GM10266 (cell line): ENCODE data around the gene CREB3L2.
A peak's percentile ranks its signal among the peaks of the same experiment; 100 is the strongest.

Experiments
- DNase-seq: peaks from one replicate; pipeline ENCODE4 v3.0.0; 2012; ENCODE audit errors: extremely low spot score
- TF ChIP-seq, protein P1 (sequence below): IDR thresholded peaks from 2 replicates; pipeline ENCODE4 v1.5.1; 2012; ENCODE audit warnings: mild to moderate bottlenecking, low read depth; ENCODE audit not compliant: control insufficient read depth, insufficient read depth; ENCODE audit errors: missing control alignments

The CREB3L2 gene

GRCh38 chr7:137962491-137962874, 39.4 kb downstream of the CREB3L2 start:
- TF ChIP-seq, protein P1, sequence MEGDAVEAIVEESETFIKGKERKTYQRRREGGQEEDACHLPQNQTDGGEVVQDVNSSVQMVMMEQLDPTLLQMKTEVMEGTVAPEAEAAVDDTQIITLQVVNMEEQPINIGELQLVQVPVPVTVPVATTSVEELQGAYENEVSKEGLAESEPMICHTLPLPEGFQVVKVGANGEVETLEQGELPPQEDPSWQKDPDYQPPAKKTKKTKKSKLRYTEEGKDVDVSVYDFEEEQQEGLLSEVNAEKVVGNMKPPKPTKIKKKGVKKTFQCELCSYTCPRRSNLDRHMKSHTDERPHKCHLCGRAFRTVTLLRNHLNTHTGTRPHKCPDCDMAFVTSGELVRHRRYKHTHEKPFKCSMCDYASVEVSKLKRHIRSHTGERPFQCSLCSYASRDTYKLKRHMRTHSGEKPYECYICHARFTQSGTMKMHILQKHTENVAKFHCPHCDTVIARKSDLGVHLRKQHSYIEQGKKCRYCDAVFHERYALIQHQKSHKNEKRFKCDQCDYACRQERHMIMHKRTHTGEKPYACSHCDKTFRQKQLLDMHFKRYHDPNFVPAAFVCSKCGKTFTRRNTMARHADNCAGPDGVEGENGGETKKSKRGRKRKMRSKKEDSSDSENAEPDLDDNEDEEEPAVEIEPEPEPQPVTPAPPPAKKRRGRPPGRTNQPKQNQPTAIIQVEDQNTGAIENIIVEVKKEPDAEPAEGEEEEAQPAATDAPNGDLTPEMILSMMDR = no peak
- no peak for DNase-seq

DNA sequence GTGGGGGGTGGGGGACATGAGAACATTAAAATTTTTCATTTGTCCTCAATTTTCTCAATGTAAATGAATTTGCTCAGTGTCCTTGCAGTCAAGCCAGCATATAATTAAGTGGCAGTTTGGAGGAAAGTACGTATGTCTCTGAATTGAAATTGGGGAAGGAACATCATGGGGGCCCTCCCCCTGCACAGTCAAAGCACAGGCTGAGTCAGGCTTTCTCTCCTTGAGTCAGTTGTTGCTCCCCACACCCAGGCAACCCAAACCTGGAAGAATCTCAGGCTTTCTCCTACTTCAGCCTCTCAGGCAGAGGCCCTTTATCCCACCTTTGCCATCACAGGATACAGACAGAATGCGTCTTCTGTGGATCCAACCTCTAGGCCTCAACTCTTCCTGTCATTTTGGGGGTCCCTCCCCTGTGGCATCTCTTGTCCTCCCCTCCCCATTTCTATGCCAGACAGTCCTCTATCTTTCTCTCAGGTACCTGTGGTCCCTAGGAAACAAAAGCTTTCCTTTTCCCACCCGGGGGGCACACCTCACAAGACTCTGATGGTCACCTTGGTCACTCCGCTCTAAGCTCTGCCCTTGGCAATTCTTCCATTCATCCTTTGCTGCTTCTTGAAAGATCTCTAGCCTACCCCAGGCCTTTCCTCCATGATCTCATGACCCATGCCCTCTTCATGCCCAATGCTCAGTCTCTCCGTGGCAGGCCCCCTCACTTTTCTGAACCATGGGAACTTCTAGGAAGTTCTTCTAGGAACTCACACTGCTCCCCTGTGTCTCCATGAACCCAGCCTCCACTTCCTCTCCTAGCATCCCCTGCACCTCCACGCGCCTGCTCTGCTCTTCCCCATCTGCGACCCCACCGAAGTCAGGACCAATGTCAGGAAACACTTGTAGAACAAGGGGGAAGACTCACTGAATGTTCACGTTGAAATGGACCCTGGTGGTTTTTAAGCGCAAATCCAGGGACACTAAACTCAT, 40.4 kb downstream of the CREB3L2 start:
- TF ChIP-seq, protein P1 = no peak
- peak; percentile 56 for DNase-seq

DNA sequence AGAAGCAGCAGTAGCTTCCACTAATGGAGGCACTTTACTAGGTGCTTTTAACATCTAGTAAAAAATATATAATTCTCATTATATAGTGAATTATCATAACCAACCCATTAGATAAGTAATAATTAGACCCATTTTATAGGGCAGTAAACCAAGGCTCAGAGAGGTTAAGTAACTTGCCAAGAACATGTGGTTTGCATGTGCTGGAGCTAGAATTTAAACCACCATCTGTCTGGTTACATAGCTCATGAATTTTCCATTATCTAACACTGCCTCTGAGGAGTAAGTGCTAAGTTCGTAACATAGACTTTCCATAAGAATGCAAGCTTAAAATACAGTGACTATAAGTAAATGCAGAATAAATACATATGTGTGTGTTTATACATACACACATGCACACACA, 41.9 kb downstream of the CREB3L2 start:
- TF ChIP-seq, protein P1 = no peak
- DNase-seq = no peak

DNA sequence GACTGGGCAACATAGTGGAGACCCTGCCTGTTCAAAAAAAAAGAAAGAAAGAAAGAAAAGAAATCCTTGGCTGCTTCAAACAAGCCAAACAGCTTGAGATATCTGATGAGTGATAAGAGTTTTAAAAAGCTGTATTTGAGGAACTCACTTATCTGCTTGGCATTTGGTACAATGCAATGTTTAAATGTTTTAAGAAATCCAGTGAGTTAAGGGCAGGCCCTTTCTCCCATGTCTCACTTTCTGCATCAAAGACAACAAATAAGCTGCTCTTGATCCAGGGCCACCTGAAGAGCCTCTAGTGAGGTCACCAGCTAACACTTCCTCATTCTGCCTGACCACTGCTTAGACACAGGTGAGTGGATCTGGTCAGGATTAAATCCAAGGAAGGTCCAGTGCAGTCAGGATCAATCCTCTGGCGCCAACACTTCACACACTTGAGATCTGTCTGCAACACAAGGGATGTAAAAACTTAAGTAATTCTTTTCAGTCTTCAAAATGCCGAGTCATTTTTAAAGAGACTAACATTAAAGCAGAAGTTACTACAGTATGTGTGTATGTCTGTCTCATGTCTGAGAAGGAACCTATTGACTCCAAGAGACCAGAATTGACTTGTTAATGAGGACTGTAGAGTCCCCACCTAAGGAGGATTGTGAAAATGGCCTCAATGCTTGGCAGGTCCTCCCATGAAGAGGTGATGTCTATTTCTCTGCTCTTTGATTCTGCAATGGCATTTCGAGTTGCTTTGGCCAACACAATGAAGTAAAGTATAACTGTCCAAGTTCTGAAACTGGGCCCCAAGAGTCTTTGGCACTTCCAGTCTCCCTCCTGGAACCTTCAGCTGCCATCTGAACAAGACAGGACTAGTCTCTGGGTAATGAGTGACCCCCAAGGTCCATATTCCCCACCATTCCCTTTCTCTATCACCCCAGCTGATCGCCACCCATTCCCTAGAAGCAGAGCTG, 43.1 kb downstream of the CREB3L2 start:
- no peak for DNase-seq
- TF ChIP-seq, protein P1 = no peak

DNA sequence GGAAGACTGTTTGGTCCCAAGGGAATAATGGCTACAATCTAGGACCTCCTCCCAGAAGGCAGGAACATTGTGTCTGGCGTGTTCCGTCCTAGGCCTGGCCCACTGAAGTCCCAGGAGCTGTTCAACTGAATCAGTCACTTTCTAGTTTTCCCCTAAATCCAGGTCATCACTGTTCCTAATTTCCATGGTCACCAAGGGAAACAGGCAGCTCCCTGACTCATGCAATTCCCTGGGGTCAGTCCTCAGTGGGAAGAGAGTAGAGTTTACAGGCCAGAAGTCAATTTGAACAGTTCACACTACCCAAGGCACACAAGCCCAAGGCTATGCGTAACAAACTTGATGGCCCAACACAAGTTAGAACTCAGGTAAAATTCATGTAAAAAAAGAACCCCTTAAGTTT, 44.0 kb downstream of the CREB3L2 start:
- DNase-seq = no peak
- TF ChIP-seq, protein P1 = no peak

GRCh38 chr7:137956591-137956990, 45.3 kb downstream of the CREB3L2 start:
- DNase-seq = no peak
- TF ChIP-seq, protein P1 = no peak
